CD14-positive monocyte (primary cell): ENCODE measurements around the gene NTPCR. TPM values are rescaled to one million over a fixed set of nuclear protein-coding genes. Genes with fewer than 3 reads are reported as not detected.
"Not testable (repeated sequence)": the region's sequence is repeated elsewhere in the genome, so short reads cannot be mapped to it uniquely, and the experiment has no call there.

Source experiments
- DNase-seq, 3 donors: peaks; one replicate each; pipeline ENCODE4 v3.0.0-alpha.2; 2011 to 2022
- H2AFZ ChIP-seq: 2 replicates; pipeline ENCODE4 v1.6.0; 2012; ENCODE audit warnings: mild to moderate bottlenecking, low read depth, low read length, inconsistent platforms; ENCODE audit not compliant: insufficient read depth, poor library complexity, severe bottlenecking
- H3K27ac ChIP-seq, 2 donors: 1 replicate in 1 of 2; 2 replicates in 1 of 2; pipeline ENCODE4 v1.5.1; 2012 to 2013; ENCODE audit warnings: low read length in 2 of 2, control low read depth in 1 of 2, inconsistent platforms in 1 of 2, low read depth in 1 of 2, mild to moderate bottlenecking in 1 of 2
- H3K27me3 ChIP-seq, 2 donors: one replicate each; pipeline versions ENCODE4 v1.6.0 to v1.6.1; 2011 to 2013; ENCODE audit warnings: low read length in 2 of 2; ENCODE audit not compliant: control insufficient read depth in 2 of 2, insufficient read depth in 2 of 2
- H3K36me3 ChIP-seq, 2 donors: replicated peaks in 1 of 2; 1 replicate in 1 of 2; 2 replicates in 1 of 2; pipeline versions ENCODE4 v1.5.1 to v1.6.1; 2012 to 2013; ENCODE audit warnings: low read length in 2 of 2, control low read depth in 1 of 2, inconsistent platforms in 1 of 2, mild to moderate bottlenecking in 1 of 2; ENCODE audit not compliant: insufficient read depth in 2 of 2, control insufficient read depth in 1 of 2
- H3K4me1 ChIP-seq, 2 donors: 1 replicate in 1 of 2; 2 replicates in 1 of 2; pipeline versions ENCODE4 v1.5.1 to v1.6.1; 2012 to 2013; ENCODE audit warnings: low read length in 2 of 2, control low read depth in 1 of 2, inconsistent platforms in 1 of 2, mild to moderate bottlenecking in 1 of 2, moderate library complexity in 1 of 2; ENCODE audit not compliant: insufficient read depth in 2 of 2, control insufficient read depth in 1 of 2
- H3K4me2 ChIP-seq: replicated peaks from 2 replicates; pipeline ENCODE3; 2012; ENCODE audit warnings: low read length, moderate library complexity, mild to moderate bottlenecking; ENCODE audit not compliant: poor library complexity, severe bottlenecking; ENCODE audit errors: extremely low read depth
- H3K4me3 ChIP-seq, 3 experiments: fragments of 200-600 bp in 1 of 3; sonication (generic) in 1 of 3; replicated peaks in 1 of 3; 1 replicate in 2 of 3; 2 replicates in 1 of 3; pipeline ENCODE4 v1.5.1; 2011 to 2013; ENCODE audit warnings: low read length in 3 of 3, mild to moderate bottlenecking in 3 of 3, control low read depth in 2 of 3, low read depth in 2 of 3, inconsistent platforms in 1 of 3, moderate library complexity in 1 of 3
- H3K79me2 ChIP-seq: 2 replicates; pipeline ENCODE4 v1.6.0; 2012; ENCODE audit warnings: mild to moderate bottlenecking, control low read depth, inconsistent platforms, low read length, moderate library complexity; ENCODE audit not compliant: insufficient read depth
- H3K9ac ChIP-seq: 2 replicates; pipeline ENCODE4 v1.6.0; 2017; ENCODE audit warnings: low read length, mild to moderate bottlenecking; ENCODE audit not compliant: insufficient read depth, poor library complexity, severe bottlenecking
- H3K9me3 ChIP-seq, 2 donors: replicated peaks in 1 of 2; 1 replicate in 1 of 2; 2 replicates in 1 of 2; pipeline versions ENCODE4 v1.5.1 to v1.6.1; 2012 to 2013; ENCODE audit warnings: low read length in 2 of 2, control low read depth in 1 of 2; ENCODE audit not compliant: control insufficient read depth in 1 of 2, insufficient read depth in 1 of 2
- H4K20me1 ChIP-seq: 2 replicates; pipeline ENCODE4 v1.6.0; 2012; ENCODE audit warnings: mild to moderate bottlenecking, low read length, control low read depth, moderate library complexity; ENCODE audit not compliant: insufficient read depth
- H3K27ac Mint-ChIP-seq, 7 donors: one replicate each; pipeline ENCODE4 v1.8.0; 2020; ENCODE audit warnings: mild to moderate bottlenecking in 7 of 7, mixed read lengths in 7 of 7, moderate library complexity in 6 of 7, inconsistent platforms in 2 of 7
- H3K27me3 Mint-ChIP-seq, 3 donors: one replicate each; pipeline ENCODE4 v1.8.0; 2021 to 2022; ENCODE audit warnings: low read depth in 3 of 3, mild to moderate bottlenecking in 3 of 3, mixed read lengths in 3 of 3, moderate library complexity in 3 of 3, inconsistent platforms in 1 of 3
- H3K36me3 Mint-ChIP-seq, 2 donors: one replicate each; pipeline ENCODE4 v1.8.0; 2020; ENCODE audit warnings: mixed read lengths in 2 of 2, inconsistent platforms in 1 of 2, mild to moderate bottlenecking in 1 of 2
- H3K4me1 Mint-ChIP-seq: one replicate; pipeline ENCODE4 v1.8.0; 2020; ENCODE audit warnings: mild to moderate bottlenecking, mixed read lengths
- H3K4me3 Mint-ChIP-seq, 2 donors: one replicate each; pipeline ENCODE4 v1.8.0; 2020; ENCODE audit warnings: mild to moderate bottlenecking in 2 of 2, mixed read lengths in 2 of 2, moderate library complexity in 1 of 2
- H3K9me3 Mint-ChIP-seq, 7 donors: one replicate each; pipeline ENCODE4 v1.8.0; 2020 to 2022; ENCODE audit warnings: mixed read lengths in 7 of 7, mild to moderate bottlenecking in 6 of 7, moderate library complexity in 6 of 7, inconsistent platforms in 2 of 7
- WGBS: methylation state at CpG from one replicate; pipeline ENCODE4 v1.1.5; 2013; ENCODE audit warnings: missing lambda C conversion rate; ENCODE audit not compliant: insufficient coverage; 5-methylcytosine and 5-hydroxymethylcytosine counted together
- intact Hi-C, 2 donors: fragments of 100-400 bp; cut with micrococcal nuclease; formaldehyde crosslinking; loops; one replicate each; pipeline versions ENCODE4 v1.15.0 to v1.15.1; 2023
- polyA plus RNA-seq, 3 donors: library from polyadenylated mRNA; depleted of rRNA in 1 of 3; unstranded in 2 of 3; stranded (reverse) in 1 of 3; fragments of 300-500 nt in 2 of 3; fragments of >200 nt in 1 of 3; fragmentation: Illumina TruSeq in 2 of 3; gene quantifications; 1 replicate in 2 of 3; 2 replicates in 1 of 3; pipeline ENCODE4 v1.2.3, GENCODE V29; 2012 to 2021
- TF ChIP-seq, protein P1 (sequence below): fragments of 200-600 bp; IDR thresholded peaks from one replicate; pipeline ENCODE4 v1.8.0; 2022; ENCODE audit warnings: antibody characterized with exemption, mild to moderate bottlenecking

The NTPCR gene
- polyA plus RNA-seq, 3 donors: 8.6 to 42.0 (median 31.7) TPM

GRCh38 chr1:232925421-232926220, 24.8 kb upstream of the NTPCR start:
- Histone ChIP-seq H3K36me3 (no peaks in the 10 kb centered on the region), H3K4me3 (no peak overlapping the region), H2AFZ (no peak overlapping the region), H3K9me3 (peaks cover 0 to 3% of the 10 kb centered on the region in 2 donors), H3K4me2 (no peak overlapping the region), H3K4me1 (no peaks in the 10 kb centered on the region), H4K20me1 (no peaks in the 10 kb centered on the region), H3K79me2 (no peaks in the 10 kb centered on the region), H3K9ac (no peak overlapping the region), H3K27me3 (no peaks in the 10 kb centered on the region), H3K27ac (no peak overlapping the region)
- no peak overlapping the region for H3K4me3 Mint-ChIP-seq
- H3K4me1 Mint-ChIP-seq: peaks cover 1% of the 10 kb centered on the region
- H3K27me3 Mint-ChIP-seq: no peaks in the 10 kb centered on the region
- H3K9me3 Mint-ChIP-seq: peaks cover 0 to 11% (median 5%) of the 10 kb centered on the region in 7 donors
- TF ChIP-seq, protein P1, sequence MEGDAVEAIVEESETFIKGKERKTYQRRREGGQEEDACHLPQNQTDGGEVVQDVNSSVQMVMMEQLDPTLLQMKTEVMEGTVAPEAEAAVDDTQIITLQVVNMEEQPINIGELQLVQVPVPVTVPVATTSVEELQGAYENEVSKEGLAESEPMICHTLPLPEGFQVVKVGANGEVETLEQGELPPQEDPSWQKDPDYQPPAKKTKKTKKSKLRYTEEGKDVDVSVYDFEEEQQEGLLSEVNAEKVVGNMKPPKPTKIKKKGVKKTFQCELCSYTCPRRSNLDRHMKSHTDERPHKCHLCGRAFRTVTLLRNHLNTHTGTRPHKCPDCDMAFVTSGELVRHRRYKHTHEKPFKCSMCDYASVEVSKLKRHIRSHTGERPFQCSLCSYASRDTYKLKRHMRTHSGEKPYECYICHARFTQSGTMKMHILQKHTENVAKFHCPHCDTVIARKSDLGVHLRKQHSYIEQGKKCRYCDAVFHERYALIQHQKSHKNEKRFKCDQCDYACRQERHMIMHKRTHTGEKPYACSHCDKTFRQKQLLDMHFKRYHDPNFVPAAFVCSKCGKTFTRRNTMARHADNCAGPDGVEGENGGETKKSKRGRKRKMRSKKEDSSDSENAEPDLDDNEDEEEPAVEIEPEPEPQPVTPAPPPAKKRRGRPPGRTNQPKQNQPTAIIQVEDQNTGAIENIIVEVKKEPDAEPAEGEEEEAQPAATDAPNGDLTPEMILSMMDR: no peak
- intact Hi-C loops: no loop called here
- H3K36me3 Mint-ChIP-seq: no peaks in the 10 kb centered on the region
- no peak overlapping the region for H3K27ac Mint-ChIP-seq
- DNase-seq: no peak
- 67% methylated on average over 1 of the region's 5 CpGs for WGBS

GRCh38 chr1:232927166-232927565, 23.2 kb upstream of the NTPCR start:
- H3K9me3 Mint-ChIP-seq: peaks cover 0 to 11% (median 5%) of the 10 kb centered on the region in 7 donors
- H3K27ac ChIP-seq, H3K4me3 Mint-ChIP-seq, H3K27me3 Mint-ChIP-seq, H3K9me3 ChIP-seq, H3K79me2 ChIP-seq, H3K4me1 Mint-ChIP-seq, H3K4me3 ChIP-seq, H3K4me1 ChIP-seq, intact Hi-C loops, H3K4me2 ChIP-seq, H3K9ac ChIP-seq, H3K36me3 Mint-ChIP-seq, H3K36me3 ChIP-seq, DNase-seq, H3K27me3 ChIP-seq, H2AFZ ChIP-seq, H4K20me1 ChIP-seq: not testable (repeated sequence)
- H3K27ac Mint-ChIP-seq: peak overlapping the region in 1 of 7 donors; percentile 31
- whole genome bisulfite sequencing: 75% methylated on average over 4 of the region's 6 CpGs
